Measurements from ENCODE around the gene ARHGAP11A.

DNA sequence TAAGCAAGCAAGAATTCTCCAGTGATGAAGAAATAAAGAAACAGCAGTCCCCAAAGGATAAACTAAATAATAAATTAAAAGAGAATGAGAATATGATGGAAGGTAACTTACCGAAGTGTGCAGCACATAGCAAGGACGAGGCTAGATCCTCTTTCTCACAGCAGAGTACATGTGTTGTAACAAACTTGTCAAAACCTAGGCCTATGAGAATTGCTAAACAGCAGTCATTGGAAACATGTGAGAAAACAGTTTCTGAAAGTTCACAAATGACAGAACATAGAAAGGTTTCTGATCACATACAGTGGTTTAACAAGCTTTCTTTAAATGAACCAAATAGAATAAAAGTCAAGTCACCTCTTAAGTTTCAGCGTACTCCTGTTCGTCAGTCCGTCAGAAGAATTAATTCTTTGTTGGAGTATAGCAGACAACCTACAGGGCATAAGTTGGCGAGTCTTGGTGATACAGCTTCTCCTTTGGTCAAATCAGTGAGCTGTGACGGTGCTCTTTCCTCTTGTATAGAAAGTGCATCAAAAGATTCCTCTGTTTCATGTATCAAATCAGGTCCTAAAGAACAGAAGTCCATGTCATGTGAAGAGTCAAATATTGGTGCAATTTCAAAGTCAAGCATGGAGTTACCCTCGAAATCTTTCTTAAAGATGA is 21.7 kb downstream of the ARHGAP11A start:
- no peak for TF ChIP-seq CTCF (IDR thresholded peaks at IDR 0.05; ENCODE audit: insufficient read depth, low read length, poor library complexity, severe bottlenecking)
- TF ChIP-seq EZH2phosphoT487 (conservative IDR thresholded peaks at IDR 0.05; ENCODE audit: low read length): no peak
